Astrocyte (in vitro differentiated cells and primary cell): ENCODE results near the gene RAB39B. TPM values are rescaled to one million over a fixed set of nuclear protein-coding genes. Genes with fewer than 3 reads are reported as not detected.

Source experiments
- DNase-seq: peaks from one replicate; pipeline ENCODE4 v3.0.0-alpha.2; 2010; ENCODE audit warnings: low read depth
- FAIRE-seq: peaks from 2 replicates; lab custom pipeline; 2011; peaks lifted over from hg19 to GRCh38; lab: Jason Lieb, UNC
- H2AFZ ChIP-seq: 2 replicates; pipeline ENCODE4 v1.6.0; 2012; ENCODE audit warnings: low read depth, low read length, inconsistent platforms
- H3K27ac ChIP-seq: 2 replicates; pipeline ENCODE4 v1.5.1; 2011; ENCODE audit warnings: low read depth, low read length, inconsistent platforms
- H3K27me3 ChIP-seq: 2 replicates; pipeline ENCODE4 v1.6.0; 2011; ENCODE audit warnings: low read length, inconsistent platforms; ENCODE audit not compliant: insufficient read depth
- H3K36me3 ChIP-seq: 2 replicates; pipeline ENCODE4 v1.5.1; 2011; ENCODE audit warnings: low read length, inconsistent platforms; ENCODE audit not compliant: insufficient read depth
- H3K4me1 ChIP-seq: 2 replicates; pipeline ENCODE4 v1.5.1; 2011; ENCODE audit warnings: low read length, inconsistent platforms; ENCODE audit not compliant: insufficient read depth
- H3K4me2 ChIP-seq: 2 replicates; pipeline ENCODE4 v1.6.0; 2012; ENCODE audit warnings: low read length, inconsistent platforms
- H3K4me3 ChIP-seq: 2 replicates; pipeline ENCODE4 v1.5.1; 2011; ENCODE audit warnings: low read depth, mild to moderate bottlenecking, low read length, inconsistent platforms; ENCODE audit not compliant: insufficient read depth
- H3K79me2 ChIP-seq: 2 replicates; pipeline ENCODE4 v1.6.0; 2012; ENCODE audit warnings: mild to moderate bottlenecking, low read length, inconsistent platforms; ENCODE audit not compliant: insufficient read depth
- H3K9ac ChIP-seq: 2 replicates; pipeline ENCODE4 v1.6.0; 2012; ENCODE audit warnings: mild to moderate bottlenecking, low read length, inconsistent platforms
- H3K9me3 ChIP-seq: 2 replicates; pipeline ENCODE4 v1.5.1; 2012; ENCODE audit warnings: low read depth, mild to moderate bottlenecking, low read length, inconsistent platforms; ENCODE audit not compliant: insufficient read depth
- H4K20me1 ChIP-seq: 2 replicates; pipeline ENCODE4 v1.6.0; 2012; ENCODE audit warnings: low read length, inconsistent platforms; ENCODE audit not compliant: insufficient read depth
- H3K27ac Mint-ChIP-seq: one replicate; pipeline ENCODE4 v1.8.0; 2021; ENCODE audit warnings: mild to moderate bottlenecking, mixed read lengths; ENCODE audit not compliant: unreplicated experiment
- H3K27me3 Mint-ChIP-seq: one replicate; pipeline ENCODE4 v1.8.0; 2021; ENCODE audit warnings: low read depth, mixed read lengths; ENCODE audit not compliant: unreplicated experiment
- H3K36me3 Mint-ChIP-seq: one replicate; pipeline ENCODE4 v1.8.0; 2021; ENCODE audit warnings: low read depth, mixed read lengths; ENCODE audit not compliant: unreplicated experiment
- H3K4me1 Mint-ChIP-seq: one replicate; pipeline ENCODE4 v1.8.0; 2021; ENCODE audit warnings: low read depth, mixed read lengths; ENCODE audit not compliant: unreplicated experiment
- H3K4me3 Mint-ChIP-seq: one replicate; pipeline ENCODE4 v1.8.0; 2021; ENCODE audit warnings: mild to moderate bottlenecking, moderate library complexity, mixed read lengths; ENCODE audit not compliant: unreplicated experiment
- H3K9me3 Mint-ChIP-seq: one replicate; pipeline ENCODE4 v1.8.0; 2021; ENCODE audit warnings: mild to moderate bottlenecking, mixed read lengths; ENCODE audit not compliant: unreplicated experiment
- EZH2 ChIP-seq: IDR thresholded peaks from 2 replicates; pipeline ENCODE4 v1.6.1; 2012; ENCODE audit warnings: mild to moderate bottlenecking, low read length, inconsistent platforms; ENCODE audit not compliant: insufficient read depth
- total RNA-seq: library from RNA; stranded (reverse); gene quantifications from 2 replicates; pipeline ENCODE4 v1.2.1, GENCODE V29; 2021
- TF ChIP-seq, protein P1 (sequence below): IDR thresholded peaks from 2 replicates; pipeline ENCODE4 v1.5.1; 2011; ENCODE audit warnings: low read depth, mild to moderate bottlenecking, inconsistent platforms, low read length, moderate library complexity; ENCODE audit not compliant: insufficient read depth

The RAB39B gene
- total RNA-seq, 1 donor from 2014 or later, result 1.5 TPM

DNA sequence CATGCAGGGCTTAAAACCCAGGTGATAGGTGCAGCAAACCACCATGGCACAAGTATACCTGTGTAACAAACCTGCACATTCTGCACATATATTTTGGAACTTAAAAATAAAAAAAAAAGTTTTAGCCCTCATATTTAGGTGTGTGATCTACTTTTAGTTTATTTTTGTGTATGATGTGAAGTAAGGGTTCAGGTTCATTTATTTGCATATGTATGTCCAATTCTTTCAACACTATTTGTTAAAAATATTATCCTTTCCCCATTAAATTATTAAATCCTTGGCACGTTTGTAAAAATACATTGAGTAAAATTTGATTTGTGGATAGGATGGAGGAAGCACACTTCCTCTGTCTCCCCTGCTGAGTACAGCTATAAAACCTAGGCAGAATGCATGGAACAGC is 12.9 kb downstream of the RAB39B start:
- Mint-ChIP-seq H3K36me3 (no peaks in the 10 kb centered on the region), H3K4me1 (peaks cover 6% of the 10 kb centered on the region), H3K9me3 (no peaks in the 10 kb centered on the region), H3K27ac (no peak overlapping the region), H3K27me3 (no peaks in the 10 kb centered on the region), H3K4me3 (no peak overlapping the region)
- no peak for DNase-seq
- H3K4me2 ChIP-seq, result no peak overlapping the region
- no peaks in the 10 kb centered on the region for H4K20me1 ChIP-seq
- no peak overlapping the region for H3K9ac ChIP-seq
- no peaks in the 10 kb centered on the region for H3K79me2 ChIP-seq
- peak; percentile 88 for FAIRE-seq
- no peaks in the 10 kb centered on the region for H3K27me3 ChIP-seq
- H2AFZ ChIP-seq, result no peak overlapping the region
- TF ChIP-seq, protein P1, sequence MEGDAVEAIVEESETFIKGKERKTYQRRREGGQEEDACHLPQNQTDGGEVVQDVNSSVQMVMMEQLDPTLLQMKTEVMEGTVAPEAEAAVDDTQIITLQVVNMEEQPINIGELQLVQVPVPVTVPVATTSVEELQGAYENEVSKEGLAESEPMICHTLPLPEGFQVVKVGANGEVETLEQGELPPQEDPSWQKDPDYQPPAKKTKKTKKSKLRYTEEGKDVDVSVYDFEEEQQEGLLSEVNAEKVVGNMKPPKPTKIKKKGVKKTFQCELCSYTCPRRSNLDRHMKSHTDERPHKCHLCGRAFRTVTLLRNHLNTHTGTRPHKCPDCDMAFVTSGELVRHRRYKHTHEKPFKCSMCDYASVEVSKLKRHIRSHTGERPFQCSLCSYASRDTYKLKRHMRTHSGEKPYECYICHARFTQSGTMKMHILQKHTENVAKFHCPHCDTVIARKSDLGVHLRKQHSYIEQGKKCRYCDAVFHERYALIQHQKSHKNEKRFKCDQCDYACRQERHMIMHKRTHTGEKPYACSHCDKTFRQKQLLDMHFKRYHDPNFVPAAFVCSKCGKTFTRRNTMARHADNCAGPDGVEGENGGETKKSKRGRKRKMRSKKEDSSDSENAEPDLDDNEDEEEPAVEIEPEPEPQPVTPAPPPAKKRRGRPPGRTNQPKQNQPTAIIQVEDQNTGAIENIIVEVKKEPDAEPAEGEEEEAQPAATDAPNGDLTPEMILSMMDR, result no peak
- no peak for TF ChIP-seq EZH2
- H3K4me3 ChIP-seq, result no peak overlapping the region
- no peaks in the 10 kb centered on the region for H3K9me3 ChIP-seq
- H3K4me1 ChIP-seq, result no peaks in the 10 kb centered on the region
- H3K27ac ChIP-seq, result no peak overlapping the region
- H3K36me3 ChIP-seq, result no peaks in the 10 kb centered on the region

DNA sequence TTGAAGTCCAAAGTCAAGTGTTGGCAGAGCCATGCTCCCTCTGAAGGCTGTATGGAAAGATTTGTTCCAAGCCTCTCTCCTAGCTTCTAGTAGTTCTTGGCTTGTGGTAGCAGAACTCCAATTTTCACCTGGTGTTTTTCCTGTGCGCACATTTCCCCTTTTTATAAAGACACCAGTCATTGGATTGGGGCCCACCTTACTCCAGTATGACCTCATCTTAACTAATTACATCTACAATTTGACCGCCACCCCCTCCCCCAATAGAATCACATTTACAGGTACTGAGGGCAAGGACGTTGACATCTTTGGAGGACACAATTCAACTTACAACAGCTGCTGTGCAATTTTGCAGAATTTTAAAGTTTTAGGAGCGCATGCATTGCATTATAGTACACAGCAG is 16.8 kb downstream of the RAB39B start:
- FAIRE-seq, result no peak
- no peak for DNase-seq
- Mint-ChIP-seq H3K9me3 (no peaks in the 10 kb centered on the region), H3K27ac (no peak overlapping the region), H3K36me3 (no peaks in the 10 kb centered on the region), H3K4me1 (peaks cover 6% of the 10 kb centered on the region), H3K4me3 (no peak overlapping the region), H3K27me3 (no peaks in the 10 kb centered on the region)
- Histone ChIP-seq H3K9me3 (no peaks in the 10 kb centered on the region), H3K27me3 (no peaks in the 10 kb centered on the region), H3K9ac (no peak overlapping the region), H3K4me3 (no peak overlapping the region), H3K27ac (no peak overlapping the region), H3K36me3 (no peaks in the 10 kb centered on the region), H3K79me2 (no peaks in the 10 kb centered on the region), H3K4me2 (no peak overlapping the region), H2AFZ (no peak overlapping the region), H4K20me1 (no peaks in the 10 kb centered on the region), H3K4me1 (no peaks in the 10 kb centered on the region)
- TF ChIP-seq, protein P1, result no peak
- no peak for TF ChIP-seq EZH2

DNA sequence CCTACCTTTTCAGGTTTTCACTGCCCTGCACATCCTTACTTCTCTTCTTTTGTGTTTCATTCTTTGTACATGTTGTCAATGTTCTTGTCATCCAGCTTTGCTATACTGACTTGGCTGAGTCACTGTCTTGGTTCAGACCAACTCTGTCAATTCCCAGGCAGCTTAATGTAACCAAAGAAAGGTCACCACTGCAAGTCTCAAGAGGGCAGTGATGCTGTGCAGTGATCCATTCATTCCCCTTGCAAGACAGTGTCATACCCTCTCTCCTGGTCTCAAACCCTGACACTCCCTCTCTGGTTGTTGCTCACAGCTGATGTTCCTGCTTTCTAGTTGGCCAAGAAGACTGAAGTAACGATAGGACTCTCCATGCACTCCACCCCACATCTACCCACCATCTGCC is 17.5 kb downstream of the RAB39B start:
- peaks cover 6% of the 10 kb centered on the region for H3K4me1 Mint-ChIP-seq
- H3K27ac Mint-ChIP-seq, result no peak overlapping the region
- TF ChIP-seq, protein P1, result no peak
- no peak for TF ChIP-seq EZH2
- H3K9ac ChIP-seq, result no peak overlapping the region
- DNase-seq (no peak), FAIRE-seq (peak; percentile 73)
- H3K27me3 Mint-ChIP-seq, result no peaks in the 10 kb centered on the region
- H3K9me3 Mint-ChIP-seq, result no peaks in the 10 kb centered on the region
- H3K27me3 ChIP-seq, result no peaks in the 10 kb centered on the region
- no peaks in the 10 kb centered on the region for H3K79me2 ChIP-seq
- no peaks in the 10 kb centered on the region for H3K36me3 ChIP-seq
- H3K4me2 ChIP-seq, result no peak overlapping the region
- no peaks in the 10 kb centered on the region for H3K4me1 ChIP-seq
- H3K27ac ChIP-seq, result no peak overlapping the region
- H3K4me3 ChIP-seq, result no peak overlapping the region
- no peak overlapping the region for H3K4me3 Mint-ChIP-seq
- H3K36me3 Mint-ChIP-seq, result no peaks in the 10 kb centered on the region
- H3K9me3 ChIP-seq, result no peaks in the 10 kb centered on the region
- no peak overlapping the region for H2AFZ ChIP-seq
- no peaks in the 10 kb centered on the region for H4K20me1 ChIP-seq
